GM21576 (cell line): ENCODE results near the gene SYNE2.
"Not testable (repeated sequence)": the region's sequence is repeated elsewhere in the genome, so short reads cannot be mapped to it uniquely, and the experiment has no call there.

Source experiments
- ATAC-seq: cut with Tn5 transposase; IDR thresholded peaks from one replicate; pipeline ENCODE4 v1.9.1; 2021; ENCODE audit warnings: mild to moderate bottlenecking, moderate library complexity; ENCODE audit not compliant: unreplicated experiment

The SYNE2 gene

GRCh38 chr14:64012720-64013119 lies 159.9 kb downstream of the SYNE2 start:
- no peak for ATAC-seq

GRCh38 chr14:64025479-64025878 lies 172.7 kb downstream of the SYNE2 start:
- no peak for ATAC-seq

GRCh38 chr14:64026600-64026999 lies 173.8 kb downstream of the SYNE2 start:
- no peak for ATAC-seq

- ATAC-seq = no peak
Observed at GRCh38 chr14:64035143-64035542, 182.3 kb downstream of the SYNE2 start.

GRCh38 chr14:64037869-64038745 lies 185.3 kb downstream of the SYNE2 start:
- ATAC-seq = not testable (repeated sequence)

GRCh38 chr14:64038841-64039542 lies 186.2 kb downstream of the SYNE2 start:
- no peak for ATAC-seq

GRCh38 chr14:64040044-64040443 lies 187.2 kb downstream of the SYNE2 start:
- no peak for ATAC-seq

- ATAC-seq = not testable (repeated sequence)
Observed at GRCh38 chr14:64043296-64043695, 190.5 kb downstream of the SYNE2 start.

- no peak for ATAC-seq
Observed at GRCh38 chr14:64045091-64045490, 192.3 kb downstream of the SYNE2 start.

GRCh38 chr14:64049616-64050381 lies 197.0 kb downstream of the SYNE2 start:
- ATAC-seq = no peak

- ATAC-seq = no peak
Observed at GRCh38 chr14:64053694-64054669, 201.2 kb downstream of the SYNE2 start.

- ATAC-seq = no peak
Observed at GRCh38 chr14:64059454-64060198, 206.8 kb downstream of the SYNE2 start.

- no peak for ATAC-seq
Observed at GRCh38 chr14:64060199-64060545, 207.4 kb downstream of the SYNE2 start.

- no peak for ATAC-seq
Observed at GRCh38 chr14:64060648-64061096, 207.9 kb downstream of the SYNE2 start.

- no peak for ATAC-seq
Observed at GRCh38 chr14:64061115-64061514, 208.3 kb downstream of the SYNE2 start.

- no peak for ATAC-seq
Observed at GRCh38 chr14:64061706-64062105, 208.9 kb downstream of the SYNE2 start.

GRCh38 chr14:64062381-64063115 lies 209.7 kb downstream of the SYNE2 start:
- no peak for ATAC-seq

- ATAC-seq = no peak
Observed at GRCh38 chr14:64064447-64064846, 211.6 kb downstream of the SYNE2 start.
